GM19468 (cell line): ENCODE data around the gene NKX2-4.
"Not testable (repeated sequence)": the region's sequence is repeated elsewhere in the genome, so short reads cannot be mapped to it uniquely, and the experiment has no call there.

ENCODE experiments used
- ATAC-seq: cut with Tn5 transposase; IDR thresholded peaks from one replicate; pipeline ENCODE4 v1.9.1; 2021; ENCODE audit warnings: mild to moderate bottlenecking, moderate library complexity, moderate number of reproducible peaks; ENCODE audit not compliant: unreplicated experiment; ENCODE audit errors: extremely low read depth

Gene NKX2-4

DNA sequence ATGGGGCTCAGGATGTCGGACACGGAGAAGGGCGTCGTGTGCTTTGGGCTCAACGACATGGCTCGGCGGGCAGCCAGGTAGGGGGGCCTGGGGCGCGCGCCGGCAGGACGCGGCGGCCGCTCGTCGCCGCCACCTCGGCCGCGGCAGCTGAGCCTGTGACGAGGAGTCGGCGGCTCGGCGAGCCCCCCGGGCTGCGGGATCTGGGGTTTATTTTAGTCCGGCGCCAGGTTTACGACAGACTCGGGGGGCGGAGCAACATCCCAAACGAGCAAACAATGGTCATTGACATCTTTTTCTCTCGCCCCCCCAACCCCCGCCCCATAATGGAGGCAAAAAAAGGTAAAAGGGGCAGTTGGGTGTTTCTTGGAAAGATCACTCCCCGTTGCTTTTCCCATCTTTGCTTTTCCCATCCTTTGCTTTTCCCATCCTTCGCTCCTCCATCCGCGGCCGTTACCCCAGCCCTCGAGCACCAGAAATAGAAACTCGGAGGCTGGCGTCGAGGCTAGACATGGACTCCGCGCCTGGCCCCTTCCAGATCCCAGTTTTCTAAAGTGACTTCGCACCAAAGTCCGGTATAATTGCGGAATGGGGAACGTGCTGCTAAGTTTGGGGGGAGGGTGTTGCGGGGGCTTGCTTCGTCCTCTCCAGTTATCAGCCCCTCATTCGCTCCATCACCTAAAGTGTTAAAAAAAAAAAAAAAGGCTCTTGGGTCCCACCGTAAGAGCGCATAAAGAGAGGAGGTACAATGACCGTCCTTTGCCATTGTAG is at the start of gene NKX2-4:
NKX2-4 (minus strand) TSS at position 186 of the 768 bp plus-strand sequence; CDS start at position 59, 127 bp downstream.
- no peak for ATAC-seq

DNA sequence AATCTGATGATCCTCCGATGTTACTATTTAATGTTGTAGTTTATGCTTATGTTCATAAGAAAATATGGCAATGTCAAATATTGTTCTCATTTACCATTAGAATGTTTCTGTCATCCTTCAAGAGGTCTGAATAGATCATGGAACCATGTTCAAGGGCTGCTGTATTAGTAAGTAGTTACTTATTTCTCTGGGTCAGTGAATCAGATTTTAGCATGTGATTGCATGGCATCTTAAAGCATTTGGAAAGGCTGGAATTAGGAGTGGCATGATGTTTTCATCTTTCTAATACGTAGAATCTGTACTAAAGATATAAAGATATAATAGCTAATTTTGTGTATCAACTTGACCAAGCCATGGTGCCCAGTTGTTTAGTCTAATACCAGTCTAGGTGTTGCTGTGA is 40.5 kb upstream of the NKX2-4 start:
- ATAC-seq = no peak

DNA sequence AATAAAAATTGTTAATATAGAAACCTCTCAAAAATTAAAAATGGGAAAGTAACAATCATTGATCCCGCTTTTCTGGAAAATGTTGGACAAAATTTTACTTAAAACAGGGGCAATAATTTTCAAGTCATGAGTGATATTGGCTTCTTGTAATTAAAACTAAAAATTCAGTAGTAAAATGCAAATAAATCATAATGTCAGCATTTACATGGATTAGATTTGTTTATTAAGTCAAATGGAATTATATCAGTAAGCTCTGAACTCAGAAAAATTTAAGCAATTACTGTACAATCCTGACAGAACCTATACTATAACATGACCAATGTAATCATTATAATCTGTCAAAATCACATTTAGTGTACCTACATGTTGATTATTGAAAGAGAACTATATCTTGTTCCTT is 39.9 kb upstream of the NKX2-4 start:
- ATAC-seq = no peak

DNA sequence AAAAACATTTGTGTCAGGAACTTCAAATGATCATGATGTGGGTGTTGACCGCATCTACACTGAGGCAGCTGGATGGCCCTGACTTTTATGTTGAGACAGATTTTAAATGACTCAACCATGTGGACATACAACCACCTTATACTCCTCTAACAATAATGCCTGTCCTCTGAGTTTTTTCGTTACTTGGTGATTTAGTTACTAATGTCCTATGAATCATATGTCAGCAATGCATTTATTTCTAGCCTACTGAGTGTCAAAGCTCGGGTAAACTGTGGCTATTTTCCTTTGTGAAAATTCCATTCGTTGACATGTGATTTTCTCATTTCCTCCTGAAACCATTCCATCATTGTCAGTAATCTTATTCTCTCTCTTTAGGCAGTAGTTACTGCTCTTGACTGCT is 38.9 kb upstream of the NKX2-4 start:
- no peak for ATAC-seq

DNA sequence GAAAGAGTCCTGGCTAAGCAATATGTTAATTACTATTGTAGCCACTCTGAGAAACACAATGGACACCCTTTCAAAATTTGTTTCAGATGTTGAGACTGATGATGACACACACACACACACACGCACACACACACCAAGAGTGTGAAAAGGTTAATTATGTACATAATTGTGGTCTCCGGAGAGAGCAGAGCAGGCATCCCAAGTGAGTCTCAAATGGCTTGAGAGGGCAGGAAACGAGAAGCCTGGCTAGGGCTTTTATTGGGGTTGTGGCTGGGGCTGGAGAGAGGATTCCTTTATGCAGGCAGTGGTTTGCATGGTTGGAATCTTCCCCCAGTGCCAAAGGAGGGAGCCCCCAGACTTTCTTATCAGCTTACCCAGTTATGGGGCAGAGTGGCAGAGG is 38.2 kb upstream of the NKX2-4 start:
- no peak for ATAC-seq

DNA sequence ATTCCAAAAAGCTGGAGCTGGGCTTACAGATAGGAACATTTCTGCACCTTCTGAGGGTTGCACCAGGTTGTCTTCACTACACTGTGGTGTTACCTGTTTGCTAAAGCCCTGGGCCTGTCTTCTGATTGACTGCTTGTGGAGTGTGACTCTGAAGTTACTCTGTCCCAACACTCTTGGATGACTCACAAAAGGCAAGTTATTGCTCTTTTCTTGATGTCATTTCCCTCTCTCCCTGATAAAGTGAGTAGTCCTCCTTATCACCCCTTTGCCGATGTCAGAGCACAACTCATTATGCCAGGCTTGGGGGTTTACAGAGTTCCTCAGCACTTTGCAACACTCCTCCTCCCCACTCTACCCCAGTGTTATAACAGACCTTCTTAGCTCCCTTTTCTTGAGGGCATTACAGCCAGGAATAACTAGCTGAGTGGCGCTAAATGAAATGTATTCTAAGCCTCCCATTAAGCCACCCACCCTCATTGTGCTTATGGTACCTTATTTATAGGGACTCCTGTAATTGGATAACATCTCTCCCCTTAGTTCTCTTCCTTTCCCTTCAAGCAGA is 36.1 kb upstream of the NKX2-4 start:
- ATAC-seq = no peak

DNA sequence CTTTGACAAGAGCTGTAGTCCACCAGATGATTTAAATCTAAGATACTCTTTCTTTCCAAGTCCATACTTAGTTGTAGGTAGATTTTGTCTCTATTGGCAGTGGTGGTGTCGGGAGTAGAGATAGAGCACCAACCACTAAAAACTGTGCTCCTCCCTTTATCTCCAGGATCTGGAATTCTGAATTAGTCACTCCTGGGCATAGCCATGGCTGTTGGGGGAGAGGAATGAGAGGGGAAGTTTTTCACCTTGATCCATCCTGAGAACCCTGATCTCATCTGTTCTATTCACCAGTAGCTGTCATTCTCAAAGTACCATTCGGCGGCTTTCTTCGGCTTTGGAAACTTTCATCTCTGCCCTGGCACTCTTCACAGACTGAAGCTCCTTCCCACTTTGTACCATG is 35.6 kb upstream of the NKX2-4 start:
- no peak for ATAC-seq

DNA sequence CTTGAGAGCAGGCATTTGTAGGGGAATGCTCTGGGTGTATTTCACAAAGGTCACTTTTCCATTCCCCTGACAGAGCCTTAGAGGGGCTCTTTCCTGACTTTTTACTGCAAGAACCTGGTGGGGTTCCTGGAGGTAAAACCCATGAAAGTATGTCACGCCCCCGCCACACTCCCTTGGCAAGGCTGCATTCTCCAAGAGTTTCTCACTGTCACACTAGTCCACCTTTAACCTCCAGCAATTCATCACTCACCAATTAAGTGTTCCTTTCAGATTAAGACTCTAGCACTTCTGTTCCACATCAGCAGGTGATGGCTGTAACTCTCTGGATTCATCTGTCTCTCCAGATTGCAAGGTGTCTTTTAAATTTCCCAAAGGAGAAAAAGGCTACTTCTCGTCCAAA is 32.7 kb upstream of the NKX2-4 start:
- ATAC-seq = no peak

DNA sequence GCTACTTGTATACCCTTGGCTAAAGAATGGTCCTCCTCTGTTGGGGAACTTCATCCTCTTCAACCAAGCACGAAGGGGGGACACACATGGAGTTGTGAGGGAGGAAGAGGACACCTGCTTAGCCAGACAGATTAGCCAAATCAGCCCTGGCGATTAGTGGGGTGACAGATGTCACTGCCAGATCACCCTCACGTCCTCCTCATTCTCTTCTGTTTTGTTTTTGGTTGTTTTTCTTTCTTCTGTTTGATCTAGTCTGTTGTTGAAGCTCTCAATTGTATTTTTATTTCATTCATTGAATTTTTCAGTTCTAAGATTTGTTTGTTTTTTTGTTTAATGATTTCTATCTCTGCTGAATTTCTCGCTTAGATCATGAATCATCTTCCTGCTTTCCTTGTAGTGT is 27.5 kb upstream of the NKX2-4 start:
- no peak for ATAC-seq

DNA sequence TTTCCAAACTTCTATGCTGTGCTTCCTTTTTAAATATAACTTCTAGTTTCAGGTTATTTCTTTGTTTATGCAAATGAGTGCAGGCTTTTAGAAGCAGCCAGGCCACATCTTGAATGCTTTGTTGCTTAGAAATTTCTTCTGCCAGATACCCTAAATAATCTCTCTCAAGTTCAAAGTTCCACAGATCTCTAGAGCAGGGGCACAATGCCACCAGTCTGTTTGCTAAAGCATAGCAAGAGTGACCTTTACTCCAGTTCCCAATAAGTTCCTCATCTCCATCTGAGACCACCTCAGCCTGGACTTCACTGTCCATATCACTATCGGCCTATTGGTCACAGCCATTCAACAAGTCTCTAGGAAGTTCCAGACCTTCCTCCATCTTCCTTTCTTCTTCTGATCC is 26.4 kb upstream of the NKX2-4 start:
- not testable (repeated sequence) for ATAC-seq

DNA sequence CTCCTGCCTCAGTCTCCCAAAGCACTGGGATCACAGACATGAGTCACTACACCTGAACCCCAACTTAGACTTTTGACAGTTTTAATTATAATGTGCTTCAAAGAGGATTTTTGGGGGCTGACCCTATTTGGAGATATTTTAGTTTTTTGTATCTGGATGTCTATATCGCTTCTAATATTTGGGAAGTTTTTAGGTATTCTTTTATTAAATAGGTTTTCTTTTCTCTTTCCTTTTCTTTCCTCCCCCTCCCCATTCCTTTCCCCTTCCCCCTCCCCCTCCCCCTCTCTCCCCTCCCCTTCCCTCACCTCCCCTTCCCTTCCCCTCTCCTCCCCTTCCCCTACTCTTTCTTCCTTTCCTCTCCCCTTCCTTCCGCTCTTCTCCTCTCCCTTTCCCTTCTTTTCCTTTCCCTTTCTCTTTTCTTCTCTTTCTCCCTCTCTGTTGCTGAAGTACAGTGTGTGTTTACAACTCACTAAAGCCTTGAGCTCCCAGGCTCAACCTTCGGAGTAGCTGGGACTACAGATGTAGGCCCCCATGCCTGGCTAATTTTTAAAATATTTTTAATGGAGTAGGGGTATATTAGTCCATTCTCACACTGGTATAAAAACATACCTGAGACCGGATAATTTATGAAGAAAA is 24.4 kb upstream of the NKX2-4 start:
- no peak for ATAC-seq

DNA sequence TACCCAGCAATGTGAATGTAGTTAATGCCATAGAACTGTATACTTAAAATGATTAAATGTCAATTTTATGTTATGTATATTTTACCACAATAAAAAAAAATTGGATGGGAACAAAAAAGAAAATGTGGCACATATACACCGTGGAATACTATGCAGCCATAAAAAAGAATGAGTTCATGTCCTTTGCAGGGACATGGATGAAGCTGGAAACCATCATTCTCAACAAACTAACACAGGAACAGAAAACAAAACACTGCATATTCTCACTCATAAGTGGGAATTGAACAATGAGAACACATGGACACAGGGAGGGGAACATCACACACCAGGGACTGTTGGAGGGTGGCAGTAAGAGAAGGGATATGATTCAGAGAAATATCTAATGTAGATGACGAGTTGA is 21.8 kb upstream of the NKX2-4 start:
- ATAC-seq = not testable (repeated sequence)

DNA sequence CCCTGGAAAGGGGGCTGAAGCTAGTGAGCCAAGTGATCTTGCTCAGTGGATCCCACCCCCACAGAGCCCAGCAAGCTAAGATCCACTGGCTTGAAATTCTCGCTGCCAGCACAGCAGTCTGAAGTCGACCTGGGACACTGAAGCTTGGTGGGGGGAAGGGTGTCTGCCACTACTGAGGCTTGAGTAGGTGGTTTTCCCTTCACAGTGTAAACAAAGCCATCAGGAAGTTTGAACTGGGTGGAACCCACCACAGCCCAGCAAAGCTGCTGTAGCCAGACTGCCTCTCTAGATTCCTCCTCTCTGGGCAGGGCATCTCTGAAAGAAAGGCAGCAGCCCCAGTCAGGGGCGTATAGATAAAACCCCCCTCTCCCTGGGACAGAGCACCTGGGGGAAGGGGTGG is 16.7 kb upstream of the NKX2-4 start:
- ATAC-seq = not testable (repeated sequence)

DNA sequence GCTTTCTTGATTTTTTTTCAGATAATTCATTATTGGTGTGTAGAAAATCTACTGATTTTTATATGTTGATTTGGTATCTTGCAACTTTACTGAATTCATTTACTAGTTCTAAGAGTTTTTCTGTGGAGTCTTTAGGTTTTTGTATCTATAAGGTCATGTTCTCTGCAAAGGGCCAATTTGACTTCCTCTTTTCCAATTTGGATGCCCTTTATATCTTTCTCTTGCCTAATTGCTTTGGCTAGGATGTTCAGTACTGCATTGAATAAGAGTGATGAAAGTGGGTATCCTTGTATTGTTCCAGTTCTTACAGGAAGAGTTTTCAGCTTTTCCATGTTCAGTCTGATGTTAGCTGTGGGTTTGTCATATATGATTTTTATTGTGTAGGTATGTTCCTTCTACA is 14.4 kb upstream of the NKX2-4 start:
- ATAC-seq = no peak

DNA sequence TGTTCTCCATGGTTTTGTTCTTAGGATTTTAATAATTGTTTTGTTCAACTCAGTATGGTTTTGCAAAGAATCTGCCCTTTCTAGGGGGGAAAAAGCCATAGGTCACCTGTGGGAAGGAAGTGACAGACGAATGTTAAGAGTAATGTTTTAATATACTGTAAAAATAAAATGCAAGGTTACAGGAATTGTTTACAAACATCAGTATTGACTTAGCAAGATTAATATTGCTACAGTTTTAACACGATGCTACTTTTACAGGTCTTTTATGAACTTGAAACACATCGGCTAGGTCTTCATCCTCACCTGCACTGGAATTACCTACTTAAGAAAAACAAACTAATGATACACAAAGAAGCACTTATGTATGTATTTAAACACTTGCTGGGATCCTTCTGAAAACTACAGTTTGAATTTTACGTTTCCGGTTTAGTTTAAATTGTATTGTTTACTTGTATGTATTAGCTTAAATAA is 1.7 kb upstream of the NKX2-4 start:
- ATAC-seq = no peak

DNA sequence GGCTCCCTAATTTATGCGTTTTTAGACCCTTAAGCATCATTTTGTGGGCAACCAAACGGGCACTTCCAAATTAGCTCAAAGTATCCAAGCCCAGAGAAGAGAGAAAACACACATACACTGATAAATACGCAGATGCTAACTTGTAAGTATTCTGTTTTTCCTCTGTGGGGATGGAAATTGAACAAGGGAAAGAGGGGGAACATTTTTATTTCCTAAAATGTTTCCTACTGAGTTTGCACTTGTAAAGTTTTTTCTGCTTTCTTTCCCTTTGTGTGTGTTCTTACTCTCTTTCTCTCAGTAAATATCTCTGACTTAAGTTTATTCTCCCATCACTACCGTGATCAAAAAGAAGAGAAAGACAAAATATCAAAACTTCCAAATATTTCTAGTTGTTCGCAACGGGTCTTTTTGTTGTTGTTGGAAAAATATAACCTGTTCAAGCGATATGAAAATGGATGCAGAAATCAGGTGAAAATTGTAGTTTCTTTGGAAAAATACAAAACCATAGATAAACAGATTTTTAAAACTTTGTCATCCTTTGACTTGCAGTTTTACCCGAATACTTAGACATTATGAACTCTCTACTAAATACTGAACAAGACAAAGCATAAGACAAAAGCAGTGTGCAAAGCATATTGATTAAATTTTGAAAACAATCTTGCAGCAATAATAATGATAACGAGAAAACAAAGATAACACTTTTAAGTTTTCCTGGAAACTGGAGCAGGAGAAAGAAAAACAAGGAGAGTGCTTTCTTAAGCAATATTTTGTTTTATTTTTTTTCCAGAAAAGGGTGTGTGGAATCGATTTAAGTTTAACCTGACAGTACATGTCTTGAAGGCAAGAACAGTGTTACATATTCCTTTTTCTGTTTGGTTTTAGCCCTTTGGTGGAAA is 1.0 kb upstream of the NKX2-4 start:
- no peak for ATAC-seq

DNA sequence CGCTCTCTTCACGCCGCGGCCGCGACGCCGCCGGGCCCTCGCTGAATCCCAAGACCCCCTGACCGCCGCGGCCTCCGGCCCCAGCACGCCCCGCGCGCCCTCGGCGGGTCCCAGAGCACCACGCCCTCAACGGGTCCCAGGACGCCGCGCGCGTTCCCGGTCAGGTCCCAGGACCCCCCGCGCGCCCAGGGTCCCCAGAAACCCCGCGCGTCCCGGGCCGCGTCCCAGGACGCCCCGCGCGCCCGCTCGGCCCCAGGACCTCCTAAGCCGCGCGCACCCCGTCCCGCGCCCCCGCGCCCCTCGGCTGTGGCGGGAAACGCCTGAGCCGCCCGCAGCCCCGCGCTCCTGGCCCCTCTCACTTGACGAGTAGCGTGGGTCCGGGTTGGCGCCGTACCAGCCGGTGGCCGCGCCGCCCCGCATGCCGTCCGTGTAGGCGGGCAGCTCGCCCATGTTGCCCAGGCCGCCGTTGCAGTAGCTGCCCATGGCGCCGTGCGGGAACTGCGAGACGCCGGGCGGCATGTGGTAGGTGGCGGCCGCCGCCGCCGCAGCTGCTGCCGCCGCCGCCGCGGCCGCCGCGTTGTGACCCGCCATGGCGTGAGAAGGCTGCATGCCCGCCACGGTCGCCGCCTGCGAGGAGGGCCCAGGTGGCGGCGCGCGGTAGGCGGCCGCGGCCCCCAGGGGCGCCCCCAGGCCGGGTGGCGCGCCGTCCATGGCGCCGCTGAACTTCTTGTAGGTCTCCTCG is 556 bp downstream of the NKX2-4 start:
- no peak for ATAC-seq

DNA sequence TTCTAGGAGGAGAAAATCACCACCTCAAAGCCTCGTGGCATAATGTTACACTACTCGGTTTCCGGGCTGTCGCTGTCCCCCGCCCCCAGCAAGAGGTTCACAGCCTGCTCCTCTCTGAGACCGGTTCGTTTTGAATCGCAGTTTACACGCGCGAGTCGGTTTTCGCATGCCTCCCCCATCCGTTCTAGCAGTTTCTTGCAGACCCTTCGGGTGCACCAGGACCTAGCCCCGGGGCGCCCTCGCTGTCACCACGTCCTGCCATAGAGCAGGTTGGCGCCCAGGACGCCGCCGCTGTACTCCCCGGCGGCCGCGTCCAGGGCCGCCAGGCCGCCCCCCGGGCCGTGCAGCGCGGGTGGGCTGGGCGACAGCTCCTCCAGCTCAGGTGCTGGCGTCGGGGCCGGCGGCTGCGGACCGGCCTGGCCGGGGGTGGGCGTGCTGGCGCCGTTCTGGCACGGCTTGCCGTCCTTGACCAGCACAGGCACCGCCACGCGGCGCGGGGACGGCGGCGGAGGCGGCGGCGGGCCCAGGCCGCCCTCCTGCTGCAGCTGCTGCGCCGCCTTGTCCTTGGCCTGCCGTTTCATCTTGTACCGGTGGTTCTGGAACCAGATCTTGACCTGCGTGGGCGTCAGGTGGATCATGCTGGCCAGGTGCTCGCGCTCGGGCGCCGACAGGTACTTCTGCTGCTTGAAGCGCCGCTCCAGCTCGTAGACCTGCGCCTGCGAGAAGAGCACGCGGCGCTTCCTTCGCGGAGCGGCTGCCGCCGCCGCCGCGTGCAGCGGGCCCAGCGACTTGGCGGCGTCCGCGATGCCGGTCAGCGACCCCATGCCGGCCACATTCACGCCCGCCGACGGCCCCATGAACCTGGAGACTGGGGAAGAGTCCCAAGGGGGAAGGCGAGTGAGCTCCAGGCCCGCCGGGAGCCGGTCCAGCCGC is 1.4 kb downstream of the NKX2-4 start:
- no peak for ATAC-seq
